HEK293 (cell line): ENCODE results near the gene ZNF276.
A peak's percentile ranks its signal among the peaks of the same experiment; 100 is the strongest.

Experiments
- BCL11B ChIP-seq: fragments of 450-650 bp; formaldehyde crosslinking; IDR thresholded peaks from 2 replicates; pipeline ENCODE4 v1.5.1; 2016; ENCODE audit warnings: low read depth, missing biosample characterization, missing genetic modification characterization
- FEZF1 ChIP-seq: fragments of 450-650 bp; formaldehyde crosslinking; IDR thresholded peaks from 2 replicates; pipeline ENCODE4 v1.5.1; 2016; ENCODE audit warnings: missing biosample characterization, missing genetic modification characterization
- HOXC10 ChIP-seq: sonication (generic); formaldehyde crosslinking; IDR thresholded peaks from 2 replicates; pipeline ENCODE4 v1.8.1; 2023; ENCODE audit warnings: mild to moderate bottlenecking, missing genetic modification reagents
- HOXD13 ChIP-seq: sonication (generic); formaldehyde crosslinking; IDR thresholded peaks from 2 replicates; pipeline ENCODE4 v1.8.0; 2022; ENCODE audit warnings: missing genetic modification reagents, borderline replicate concordance
- REPIN1 ChIP-seq: fragments of 450-650 bp; formaldehyde crosslinking; IDR thresholded peaks from 2 replicates; pipeline ENCODE4 v1.5.1; 2017; ENCODE audit warnings: missing biosample characterization, missing genetic modification characterization, low read depth
- SP7 ChIP-seq: fragments of 450-650 bp; formaldehyde crosslinking; IDR thresholded peaks from 2 replicates; pipeline ENCODE4 v1.5.1; 2016; ENCODE audit warnings: missing biosample characterization, missing genetic modification characterization
- WT1 ChIP-seq: fragments of 450-650 bp; formaldehyde crosslinking; IDR thresholded peaks from 2 replicates; pipeline ENCODE4 v1.5.1; 2016; ENCODE audit warnings: missing biosample characterization, missing genetic modification characterization
- ZBTB11 ChIP-seq: fragments of 450-650 bp; formaldehyde crosslinking; conservative IDR thresholded peaks from 2 replicates; pipeline ENCODE4 v1.5.1; 2016; ENCODE audit warnings: low read depth, missing biosample characterization, missing genetic modification characterization
- ZIC2 ChIP-seq: fragments of 450-650 bp; formaldehyde crosslinking; IDR thresholded peaks from 2 replicates; pipeline ENCODE4 v1.5.1; 2016; ENCODE audit warnings: missing biosample characterization, missing genetic modification characterization
- ZNF10 ChIP-seq: fragments of 450-650 bp; formaldehyde crosslinking; IDR thresholded peaks from 2 replicates; pipeline ENCODE4 v1.5.1; 2017; ENCODE audit warnings: missing biosample characterization, missing genetic modification characterization
- ZNF138 ChIP-seq: fragments of 450-650 bp; formaldehyde crosslinking; IDR thresholded peaks from 2 replicates; pipeline ENCODE4 v1.5.1; 2016; ENCODE audit warnings: missing biosample characterization, missing genetic modification characterization, borderline replicate concordance
- ZNF211 ChIP-seq: fragments of 450-650 bp; formaldehyde crosslinking; IDR thresholded peaks from 2 replicates; pipeline ENCODE4 v1.5.1; 2016; ENCODE audit warnings: low read depth, missing biosample characterization, missing genetic modification characterization
- ZNF214 ChIP-seq: fragments of 450-650 bp; formaldehyde crosslinking; IDR thresholded peaks from 2 replicates; pipeline ENCODE4 v1.5.1; 2017; ENCODE audit warnings: missing biosample characterization, mild to moderate bottlenecking, missing genetic modification characterization, borderline replicate concordance
- ZNF248 ChIP-seq: fragments of 450-650 bp; formaldehyde crosslinking; IDR thresholded peaks from 2 replicates; pipeline ENCODE4 v1.5.1; 2017; ENCODE audit warnings: missing biosample characterization, missing genetic modification characterization
- ZNF266 ChIP-seq: fragments of 450-650 bp; formaldehyde crosslinking; IDR thresholded peaks from 2 replicates; pipeline ENCODE4 v1.5.1; 2016; ENCODE audit warnings: missing biosample characterization, missing genetic modification characterization, low read depth
- ZNF335 ChIP-seq: fragments of 450-650 bp; formaldehyde crosslinking; conservative IDR thresholded peaks from 2 replicates; pipeline ENCODE4 v1.5.1; 2016; ENCODE audit warnings: missing biosample characterization, missing genetic modification characterization
- ZNF350 ChIP-seq: fragments of 450-650 bp; formaldehyde crosslinking; IDR thresholded peaks from 2 replicates; pipeline ENCODE4 v1.5.0; 2017; ENCODE audit warnings: missing biosample characterization, mild to moderate bottlenecking, missing genetic modification characterization
- ZNF362 ChIP-seq: fragments of 450-650 bp; formaldehyde crosslinking; IDR thresholded peaks from 2 replicates; pipeline ENCODE4 v1.5.1; 2016; ENCODE audit warnings: missing biosample characterization, missing genetic modification characterization
- ZNF391 ChIP-seq: fragments of 450-650 bp; formaldehyde crosslinking; IDR thresholded peaks from 2 replicates; pipeline ENCODE4 v1.5.1; 2016; ENCODE audit warnings: low read depth, missing biosample characterization, missing genetic modification characterization, borderline replicate concordance
- ZNF394 ChIP-seq: fragments of 450-650 bp; formaldehyde crosslinking; IDR thresholded peaks from 2 replicates; pipeline ENCODE4 v1.5.1; 2016; ENCODE audit warnings: missing biosample characterization, missing genetic modification characterization, mild to moderate bottlenecking, moderate library complexity, borderline replicate concordance
- ZNF514 ChIP-seq: fragments of 450-650 bp; formaldehyde crosslinking; IDR thresholded peaks from 2 replicates; pipeline ENCODE4 v1.5.1; 2016; ENCODE audit warnings: missing biosample characterization, missing genetic modification characterization
- ZNF521 ChIP-seq: fragments of 450-650 bp; formaldehyde crosslinking; IDR thresholded peaks from 2 replicates; pipeline ENCODE4 v1.5.1; 2017; ENCODE audit warnings: missing biosample characterization, mild to moderate bottlenecking, missing genetic modification characterization
- ZNF549 ChIP-seq: fragments of 450-650 bp; IDR thresholded peaks from 2 replicates; pipeline ENCODE4 v1.5.1; 2018; ENCODE audit warnings: missing biosample characterization, missing genetic modification characterization, mild to moderate bottlenecking, inconsistent platforms, moderate library complexity
- ZNF560 ChIP-seq: fragments of 450-650 bp; formaldehyde crosslinking; IDR thresholded peaks from 2 replicates; pipeline ENCODE4 v1.5.1; 2017; ENCODE audit warnings: missing biosample characterization, missing genetic modification characterization, borderline replicate concordance
- ZNF610 ChIP-seq: fragments of 450-650 bp; formaldehyde crosslinking; IDR thresholded peaks from 2 replicates; pipeline ENCODE4 v1.5.1; 2016; ENCODE audit warnings: missing biosample characterization, missing genetic modification characterization, borderline replicate concordance
- ZNF624 ChIP-seq: fragments of 450-650 bp; formaldehyde crosslinking; IDR thresholded peaks from 2 replicates; pipeline ENCODE4 v1.5.1; 2017; ENCODE audit warnings: missing biosample characterization, missing genetic modification characterization
- ZNF677 ChIP-seq: fragments of 450-650 bp; IDR thresholded peaks from 2 replicates; pipeline ENCODE4 v1.5.0; 2018; ENCODE audit warnings: missing biosample characterization, mild to moderate bottlenecking, missing genetic modification characterization, moderate library complexity
- ZNF768 ChIP-seq: fragments of 450-650 bp; formaldehyde crosslinking; IDR thresholded peaks from 2 replicates; pipeline ENCODE4 v1.5.1; 2018; ENCODE audit warnings: missing biosample characterization, mild to moderate bottlenecking, missing genetic modification characterization
- TF ChIP-seq, protein P1 (sequence below): fragments of 450-650 bp; formaldehyde crosslinking; IDR thresholded peaks from 2 replicates; pipeline ENCODE4 v1.5.1; 2016; ENCODE audit warnings: missing biosample characterization, missing genetic modification characterization
- TF ChIP-seq, protein P2 (sequence below): fragments of 450-650 bp; formaldehyde crosslinking; IDR thresholded peaks from 2 replicates; pipeline ENCODE4 v1.5.1; 2017; ENCODE audit warnings: missing biosample characterization, missing genetic modification characterization

ZNF276 gene

GRCh38 chr16:89700100-89700648, 21.2 kb upstream of the ZNF276 start (continued):
- TF ChIP-seq HOXC10 (CRISPR knock-in tag) = no peak
- TF ChIP-seq, protein P1, sequence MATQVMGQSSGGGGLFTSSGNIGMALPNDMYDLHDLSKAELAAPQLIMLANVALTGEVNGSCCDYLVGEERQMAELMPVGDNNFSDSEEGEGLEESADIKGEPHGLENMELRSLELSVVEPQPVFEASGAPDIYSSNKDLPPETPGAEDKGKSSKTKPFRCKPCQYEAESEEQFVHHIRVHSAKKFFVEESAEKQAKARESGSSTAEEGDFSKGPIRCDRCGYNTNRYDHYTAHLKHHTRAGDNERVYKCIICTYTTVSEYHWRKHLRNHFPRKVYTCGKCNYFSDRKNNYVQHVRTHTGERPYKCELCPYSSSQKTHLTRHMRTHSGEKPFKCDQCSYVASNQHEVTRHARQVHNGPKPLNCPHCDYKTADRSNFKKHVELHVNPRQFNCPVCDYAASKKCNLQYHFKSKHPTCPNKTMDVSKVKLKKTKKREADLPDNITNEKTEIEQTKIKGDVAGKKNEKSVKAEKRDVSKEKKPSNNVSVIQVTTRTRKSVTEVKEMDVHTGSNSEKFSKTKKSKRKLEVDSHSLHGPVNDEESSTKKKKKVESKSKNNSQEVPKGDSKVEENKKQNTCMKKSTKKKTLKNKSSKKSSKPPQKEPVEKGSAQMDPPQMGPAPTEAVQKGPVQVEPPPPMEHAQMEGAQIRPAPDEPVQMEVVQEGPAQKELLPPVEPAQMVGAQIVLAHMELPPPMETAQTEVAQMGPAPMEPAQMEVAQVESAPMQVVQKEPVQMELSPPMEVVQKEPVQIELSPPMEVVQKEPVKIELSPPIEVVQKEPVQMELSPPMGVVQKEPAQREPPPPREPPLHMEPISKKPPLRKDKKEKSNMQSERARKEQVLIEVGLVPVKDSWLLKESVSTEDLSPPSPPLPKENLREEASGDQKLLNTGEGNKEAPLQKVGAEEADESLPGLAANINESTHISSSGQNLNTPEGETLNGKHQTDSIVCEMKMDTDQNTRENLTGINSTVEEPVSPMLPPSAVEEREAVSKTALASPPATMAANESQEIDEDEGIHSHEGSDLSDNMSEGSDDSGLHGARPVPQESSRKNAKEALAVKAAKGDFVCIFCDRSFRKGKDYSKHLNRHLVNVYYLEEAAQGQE = no peak
- peak; percentile 61; the same call in 1 of the 2 replicates for TF ChIP-seq BCL11B (tag by site-specific recombination)
- TF ChIP-seq ZNF624 (tag by site-specific recombination) = no peak
- 0 out of 2 replicates have a peak, but pooled peaks have one; percentile 18 for TF ChIP-seq ZBTB11 (tag by site-specific recombination)
- TF ChIP-seq ZNF335 = peak; percentile 47
- no peak for TF ChIP-seq ZNF521
- TF ChIP-seq ZNF266 (tag by site-specific recombination) = no peak
- TF ChIP-seq ZNF248 (tag by site-specific recombination) = no peak
- TF ChIP-seq ZNF211 = no peak
- no peak for TF ChIP-seq ZNF768 (tag by site-specific recombination)
- peak; percentile 74 for TF ChIP-seq WT1
- peak; percentile 26; the same call in 1 of the 2 replicates for TF ChIP-seq FEZF1 (tag by site-specific recombination)
- TF ChIP-seq SP7 (tag by site-specific recombination) = peak; percentile 89
- TF ChIP-seq ZNF214 (tag by site-specific recombination) = no peak
- TF ChIP-seq ZNF610 (tag by site-specific recombination) = peak; percentile 15; the same call in 1 of the 2 replicates
- no peak for TF ChIP-seq ZNF362 (tag by site-specific recombination)
- TF ChIP-seq ZNF10 (tag by site-specific recombination) = no peak
- peak; percentile 71 for TF ChIP-seq ZIC2 (tag by site-specific recombination)
- no peak for TF ChIP-seq ZNF677 (tag by site-specific recombination)
- TF ChIP-seq, protein P2, sequence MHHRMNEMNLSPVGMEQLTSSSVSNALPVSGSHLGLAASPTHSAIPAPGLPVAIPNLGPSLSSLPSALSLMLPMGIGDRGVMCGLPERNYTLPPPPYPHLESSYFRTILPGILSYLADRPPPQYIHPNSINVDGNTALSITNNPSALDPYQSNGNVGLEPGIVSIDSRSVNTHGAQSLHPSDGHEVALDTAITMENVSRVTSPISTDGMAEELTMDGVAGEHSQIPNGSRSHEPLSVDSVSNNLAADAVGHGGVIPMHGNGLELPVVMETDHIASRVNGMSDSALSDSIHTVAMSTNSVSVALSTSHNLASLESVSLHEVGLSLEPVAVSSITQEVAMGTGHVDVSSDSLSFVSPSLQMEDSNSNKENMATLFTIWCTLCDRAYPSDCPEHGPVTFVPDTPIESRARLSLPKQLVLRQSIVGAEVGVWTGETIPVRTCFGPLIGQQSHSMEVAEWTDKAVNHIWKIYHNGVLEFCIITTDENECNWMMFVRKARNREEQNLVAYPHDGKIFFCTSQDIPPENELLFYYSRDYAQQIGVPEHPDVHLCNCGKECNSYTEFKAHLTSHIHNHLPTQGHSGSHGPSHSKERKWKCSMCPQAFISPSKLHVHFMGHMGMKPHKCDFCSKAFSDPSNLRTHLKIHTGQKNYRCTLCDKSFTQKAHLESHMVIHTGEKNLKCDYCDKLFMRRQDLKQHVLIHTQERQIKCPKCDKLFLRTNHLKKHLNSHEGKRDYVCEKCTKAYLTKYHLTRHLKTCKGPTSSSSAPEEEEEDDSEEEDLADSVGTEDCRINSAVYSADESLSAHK (tag by site-specific recombination) = peak; percentile 40; the same call in 1 of the 2 replicates
- no peak for TF ChIP-seq REPIN1 (tag by site-specific recombination)
- TF ChIP-seq ZNF514 (tag by site-specific recombination) = no peak
- no peak for TF ChIP-seq ZNF350
- TF ChIP-seq ZNF391 (tag by site-specific recombination) = 0 out of 2 replicates have a peak, but pooled peaks have one; percentile 32
- TF ChIP-seq ZNF549 (tag by site-specific recombination) = no peak
- TF ChIP-seq ZNF394 (tag by site-specific recombination) = peak; percentile 28; the same call in 1 of the 2 replicates
- TF ChIP-seq ZNF138 = no peak
- no peak for TF ChIP-seq ZNF560 (tag by site-specific recombination)
- no peak for TF ChIP-seq HOXD13 (CRISPR knock-in tag)
